ENCODE measurements around the gene RAB38.

GRCh38 chr11:88151709-88152265 lies 23.5 kb downstream of the RAB38 start:
- TF ChIP-seq CTCF (IDR thresholded peaks at IDR 0.05) (no peak), POLR2A (IDR thresholded peaks at IDR 0.05) (no peak), POLR2AphosphoS5 (IDR thresholded peaks at IDR 0.05; ENCODE audit: insufficient read depth in 1 of 2, low read depth in 1 of 2) (no peak)

Measured in vagina (tissue), 2 donors.